HL-60 (cell line): ENCODE results near the gene EPB41L4B.

Experiments used
- DNase-seq, 2 experiments: peaks; one replicate each; pipeline ENCODE4 v3.0.0-alpha.2; 2010 to 2020; ENCODE audit warnings: low read depth in 1 of 2, low spot score in 1 of 2
- H3K27ac ChIP-seq: fragments of 250-450 bp; sonication (Bioruptor Pico); replicated peaks from 2 replicates; pipeline ENCODE4 v1.5.1; 2020; ENCODE audit warnings: mild to moderate bottlenecking, moderate library complexity
- H3K27me3 ChIP-seq: fragments of 250-450 bp; sonication (Bioruptor Pico); 2 replicates; pipeline ENCODE4 v1.5.1; 2021; ENCODE audit warnings: mild to moderate bottlenecking, moderate library complexity; ENCODE audit not compliant: insufficient read depth, poor library complexity, severe bottlenecking
- H3K4me3 ChIP-seq: replicated peaks from 2 replicates; pipeline ENCODE4 v1.5.1; 2011; ENCODE audit warnings: mild to moderate bottlenecking, control low read depth, low read length; ENCODE audit not compliant: insufficient read depth
- CTCF ChIP-seq: IDR thresholded peaks from one replicate; pipeline ENCODE4 v1.5.1; 2011; ENCODE audit warnings: low read length, control low read depth, inconsistent platforms; ENCODE audit not compliant: insufficient read depth
- GABPA ChIP-seq: IDR thresholded peaks from 2 replicates; pipeline ENCODE4 v1.6.1; 2012; ENCODE audit warnings: low read depth
- POLR2AphosphoS5 ChIP-seq: IDR thresholded peaks from 2 replicates; pipeline ENCODE4 v1.6.1; 2012; ENCODE audit warnings: low read depth
- SPI1 ChIP-seq: IDR thresholded peaks from 2 replicates; pipeline ENCODE4 v1.6.1; 2012; ENCODE audit warnings: low read depth, mild to moderate bottlenecking, borderline replicate concordance
- TF ChIP-seq, protein P1 (sequence below): IDR thresholded peaks from 2 replicates; pipeline ENCODE4 v1.6.1; 2012; ENCODE audit warnings: low read depth; ENCODE audit not compliant: insufficient replicate concordance

Gene EPB41L4B

GRCh38 chr9:109253637-109254284, 67.1 kb downstream of the EPB41L4B start:
- DNase-seq: no peak

GRCh38 chr9:109253241-109253636, 67.6 kb downstream of the EPB41L4B start:
- TF ChIP-seq SPI1 (no peak), GABPA (no peak), POLR2AphosphoS5 (no peak), CTCF (no peak)
- TF ChIP-seq, protein P1, sequence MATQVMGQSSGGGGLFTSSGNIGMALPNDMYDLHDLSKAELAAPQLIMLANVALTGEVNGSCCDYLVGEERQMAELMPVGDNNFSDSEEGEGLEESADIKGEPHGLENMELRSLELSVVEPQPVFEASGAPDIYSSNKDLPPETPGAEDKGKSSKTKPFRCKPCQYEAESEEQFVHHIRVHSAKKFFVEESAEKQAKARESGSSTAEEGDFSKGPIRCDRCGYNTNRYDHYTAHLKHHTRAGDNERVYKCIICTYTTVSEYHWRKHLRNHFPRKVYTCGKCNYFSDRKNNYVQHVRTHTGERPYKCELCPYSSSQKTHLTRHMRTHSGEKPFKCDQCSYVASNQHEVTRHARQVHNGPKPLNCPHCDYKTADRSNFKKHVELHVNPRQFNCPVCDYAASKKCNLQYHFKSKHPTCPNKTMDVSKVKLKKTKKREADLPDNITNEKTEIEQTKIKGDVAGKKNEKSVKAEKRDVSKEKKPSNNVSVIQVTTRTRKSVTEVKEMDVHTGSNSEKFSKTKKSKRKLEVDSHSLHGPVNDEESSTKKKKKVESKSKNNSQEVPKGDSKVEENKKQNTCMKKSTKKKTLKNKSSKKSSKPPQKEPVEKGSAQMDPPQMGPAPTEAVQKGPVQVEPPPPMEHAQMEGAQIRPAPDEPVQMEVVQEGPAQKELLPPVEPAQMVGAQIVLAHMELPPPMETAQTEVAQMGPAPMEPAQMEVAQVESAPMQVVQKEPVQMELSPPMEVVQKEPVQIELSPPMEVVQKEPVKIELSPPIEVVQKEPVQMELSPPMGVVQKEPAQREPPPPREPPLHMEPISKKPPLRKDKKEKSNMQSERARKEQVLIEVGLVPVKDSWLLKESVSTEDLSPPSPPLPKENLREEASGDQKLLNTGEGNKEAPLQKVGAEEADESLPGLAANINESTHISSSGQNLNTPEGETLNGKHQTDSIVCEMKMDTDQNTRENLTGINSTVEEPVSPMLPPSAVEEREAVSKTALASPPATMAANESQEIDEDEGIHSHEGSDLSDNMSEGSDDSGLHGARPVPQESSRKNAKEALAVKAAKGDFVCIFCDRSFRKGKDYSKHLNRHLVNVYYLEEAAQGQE: no peak
- DNase-seq: no peak
- Histone ChIP-seq H3K27ac (no peak overlapping the region), H3K27me3 (no peaks in the 10 kb centered on the region), H3K4me3 (no peak overlapping the region)

More at GRCh38 chr9:109253637-109254284, 67.1 kb downstream of the EPB41L4B start:
- H3K4me3 ChIP-seq: no peak overlapping the region
- no peaks in the 10 kb centered on the region for H3K27me3 ChIP-seq
- no peak overlapping the region for H3K27ac ChIP-seq
- no peak for TF ChIP-seq SPI1
- TF ChIP-seq POLR2AphosphoS5: no peak
- no peak for TF ChIP-seq GABPA
- TF ChIP-seq CTCF: no peak
- TF ChIP-seq, protein P1: no peak

- Histone ChIP-seq H3K27ac (no peak overlapping the region), H3K4me3 (no peak overlapping the region), H3K27me3 (no peaks in the 10 kb centered on the region)
- DNase-seq: no peak
- no peak for TF ChIP-seq SPI1
- no peak for TF ChIP-seq POLR2AphosphoS5
- TF ChIP-seq GABPA: no peak
- TF ChIP-seq CTCF: no peak
- TF ChIP-seq, protein P1: no peak
Measured at GRCh38 chr9:109252291-109252690, 68.6 kb downstream of the EPB41L4B start.
